Stomach (tissue), 9 donors: ENCODE data around the gene ATP10B. TPM values are rescaled to one million over a fixed set of nuclear protein-coding genes. Genes with fewer than 3 reads are reported as not detected.

Experiments used
- DNase-seq, 2 donors: peaks; one replicate each; pipeline versions ENCODE4 v3.0.0 to v3.0.0-alpha.2; 2013 to 2019
- H3K27ac ChIP-seq, 5 donors: fragments of 200-600 bp in 4 of 5; sonication (generic) in 4 of 5; one replicate each; pipeline ENCODE4 v1.5.1; 2013 to 2019; ENCODE audit warnings: mild to moderate bottlenecking in 1 of 5, moderate library complexity in 1 of 5
- H3K27me3 ChIP-seq, 3 donors: fragments of 200-600 bp; sonication (generic); one replicate each; pipeline ENCODE4 v1.5.1; 2017 to 2019; ENCODE audit warnings: mixed run types in 1 of 3
- H3K36me3 ChIP-seq, 4 donors: fragments of 200-600 bp; sonication (generic); 1 replicate in 3 of 4; 2 replicates in 1 of 4; pipeline ENCODE4 v1.5.1; 2016 to 2019
- H3K4me1 ChIP-seq, 4 donors: fragments of 200-600 bp; sonication (generic); one replicate each; pipeline ENCODE4 v1.5.1; 2016 to 2019
- H3K4me3 ChIP-seq, 4 donors: fragments of 200-600 bp; sonication (generic) in 3 of 4; one replicate each; pipeline ENCODE4 v1.5.1; 2016 to 2019; ENCODE audit warnings: mild to moderate bottlenecking in 1 of 4
- H3K9me3 ChIP-seq, 4 donors: fragments of 200-600 bp; sonication (generic); one replicate each; pipeline ENCODE4 v1.5.1; 2016 to 2019
- EP300 ChIP-seq: sonication (generic); formaldehyde crosslinking; IDR thresholded peaks from one replicate; pipeline ENCODE4 v1.6.1; 2017; ENCODE audit warnings: antibody characterized with exemption
- POLR2A ChIP-seq, 4 donors: fragments of 450-650 bp; IDR thresholded peaks; one replicate each; pipeline ENCODE4 v1.6.1; 2016; ENCODE audit warnings: antibody characterized with exemption in 4 of 4, control low read depth in 2 of 4, mild to moderate bottlenecking in 1 of 4, moderate library complexity in 1 of 4
- POLR2AphosphoS5 ChIP-seq, 3 donors: sonication (generic); formaldehyde crosslinking; IDR thresholded peaks; one replicate each; pipeline ENCODE4 v1.6.1; 2016; ENCODE audit warnings: antibody characterized with exemption in 3 of 3
- WGBS, 5 donors: extraction: QIAGEN DNeasy Blood & Tissue Kit in 3 of 5; methylation state at CpG; one replicate each; pipeline versions ENCODE4 v1.1.5 to v1.1.7; 2013 to 2018; 5-methylcytosine and 5-hydroxymethylcytosine counted together
- intact Hi-C: fragments of 100-400 bp; cut with DNase I; formaldehyde crosslinking; loops from one replicate; pipeline ENCODE4 v1.15.1; 2023; ENCODE audit warnings: low total_unique reads
- polyA plus RNA-seq, 3 donors: library from polyadenylated mRNA; stranded (reverse); fragments of 200-250 nt; gene quantifications; one replicate each; pipeline ENCODE4 v1.2.3, GENCODE V29; 2013
- total RNA-seq, 5 donors: library from RNA; depleted of rRNA; stranded (reverse); fragments of >200 nt; gene quantifications; one replicate each; pipeline versions ENCODE4 v1.1.0 to v1.2.3, GENCODE V29; 2014 to 2016
- TF ChIP-seq, protein P1 (sequence below), 7 experiments: fragments of 450-650 bp in 4 of 7; fragments of 200-600 bp in 3 of 7; sonication (generic) in 3 of 7; IDR thresholded peaks; one replicate each; pipeline ENCODE4 v1.5.1; 2016 to 2019; ENCODE audit warnings: antibody characterized with exemption in 7 of 7, control low read depth in 2 of 7, mild to moderate bottlenecking in 1 of 7
- donor health status: healthy with polysubstance abuse.
- donor health status: Bipolar disorder and iron deficiency.
- donor health status: healthy.

The ATP10B gene
- total and polyA plus RNA-seq, 8 donors = 0.25 to 115 (median 4.4) TPM

DNA sequence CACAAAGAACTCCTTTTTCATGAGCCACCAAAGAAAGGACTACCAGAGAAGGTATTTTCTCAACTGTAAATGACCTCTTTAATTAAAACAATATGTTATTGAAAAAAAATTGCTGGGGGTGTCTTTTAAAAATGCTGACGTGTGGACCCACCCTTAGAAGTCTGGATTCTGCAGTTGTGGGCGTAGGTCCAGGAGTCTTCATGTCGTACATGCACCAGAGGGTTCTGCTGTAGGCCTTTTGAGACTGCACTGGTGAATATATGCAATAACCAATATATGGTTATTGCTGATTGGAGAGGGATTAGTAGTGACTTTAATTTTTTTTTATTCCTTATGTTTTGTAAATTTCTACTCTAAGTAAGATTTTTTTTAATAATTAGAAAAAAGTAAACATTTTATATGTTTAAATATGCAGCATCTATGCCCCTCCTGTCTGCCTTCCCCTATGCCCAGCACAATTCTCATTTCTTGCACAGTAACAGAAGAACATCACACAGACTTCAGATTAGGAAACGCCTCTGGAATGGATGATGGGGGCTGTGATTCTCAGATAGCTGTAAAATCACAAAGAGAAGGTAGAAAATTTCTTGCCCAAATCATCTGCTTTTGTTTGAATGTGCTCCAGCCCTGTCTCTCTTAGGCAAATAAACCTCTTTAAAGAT lies 328.4 kb downstream of the ATP10B start:
- Histone ChIP-seq H3K36me3 (no peaks in the 10 kb centered on the region), H3K4me1 (no peaks in the 10 kb centered on the region), H3K27me3 (peaks cover 0 to 4% (median 0%) of the 10 kb centered on the region in 3 donors), H3K4me3 (no peak overlapping the region), H3K9me3 (no peaks in the 10 kb centered on the region), H3K27ac (no peak overlapping the region)
- DNase-seq = no peak
- intact Hi-C loops = no loop called here
- 71 to 80% (median 77%) methylated on average over 4 of the region's 4 CpGs for WGBS, 5 donors
- TF ChIP-seq POLR2AphosphoS5 (IDR thresholded peaks at IDR 0.05) = no peak
- TF ChIP-seq, protein P1, sequence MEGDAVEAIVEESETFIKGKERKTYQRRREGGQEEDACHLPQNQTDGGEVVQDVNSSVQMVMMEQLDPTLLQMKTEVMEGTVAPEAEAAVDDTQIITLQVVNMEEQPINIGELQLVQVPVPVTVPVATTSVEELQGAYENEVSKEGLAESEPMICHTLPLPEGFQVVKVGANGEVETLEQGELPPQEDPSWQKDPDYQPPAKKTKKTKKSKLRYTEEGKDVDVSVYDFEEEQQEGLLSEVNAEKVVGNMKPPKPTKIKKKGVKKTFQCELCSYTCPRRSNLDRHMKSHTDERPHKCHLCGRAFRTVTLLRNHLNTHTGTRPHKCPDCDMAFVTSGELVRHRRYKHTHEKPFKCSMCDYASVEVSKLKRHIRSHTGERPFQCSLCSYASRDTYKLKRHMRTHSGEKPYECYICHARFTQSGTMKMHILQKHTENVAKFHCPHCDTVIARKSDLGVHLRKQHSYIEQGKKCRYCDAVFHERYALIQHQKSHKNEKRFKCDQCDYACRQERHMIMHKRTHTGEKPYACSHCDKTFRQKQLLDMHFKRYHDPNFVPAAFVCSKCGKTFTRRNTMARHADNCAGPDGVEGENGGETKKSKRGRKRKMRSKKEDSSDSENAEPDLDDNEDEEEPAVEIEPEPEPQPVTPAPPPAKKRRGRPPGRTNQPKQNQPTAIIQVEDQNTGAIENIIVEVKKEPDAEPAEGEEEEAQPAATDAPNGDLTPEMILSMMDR (IDR thresholded peaks at IDR 0.05) = no peak
- no peak for TF ChIP-seq EP300
- TF ChIP-seq POLR2A (IDR thresholded peaks at IDR 0.05) = no peak

DNA sequence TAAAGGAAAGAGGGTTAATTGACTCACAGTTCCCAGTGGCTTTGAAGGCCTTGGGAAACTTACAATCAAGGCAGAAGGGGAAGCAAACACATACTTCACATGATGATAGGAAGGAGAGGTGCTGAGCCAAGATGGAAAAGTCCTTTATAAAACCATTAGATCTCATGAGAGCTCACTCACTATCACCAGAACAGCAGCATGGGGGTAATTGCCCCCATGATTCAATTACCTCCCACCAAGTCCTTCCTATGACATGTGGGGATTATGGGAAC lies 330.7 kb downstream of the ATP10B start:
- Histone ChIP-seq H3K27ac (no peak overlapping the region), H3K4me1 (no peaks in the 10 kb centered on the region), H3K27me3 (no peaks in the 10 kb centered on the region), H3K36me3 (no peaks in the 10 kb centered on the region), H3K4me3 (no peak overlapping the region), H3K9me3 (no peaks in the 10 kb centered on the region)
- intact Hi-C loops = no loop called here
- no peak for DNase-seq
- TF ChIP-seq EP300 = no peak

DNA sequence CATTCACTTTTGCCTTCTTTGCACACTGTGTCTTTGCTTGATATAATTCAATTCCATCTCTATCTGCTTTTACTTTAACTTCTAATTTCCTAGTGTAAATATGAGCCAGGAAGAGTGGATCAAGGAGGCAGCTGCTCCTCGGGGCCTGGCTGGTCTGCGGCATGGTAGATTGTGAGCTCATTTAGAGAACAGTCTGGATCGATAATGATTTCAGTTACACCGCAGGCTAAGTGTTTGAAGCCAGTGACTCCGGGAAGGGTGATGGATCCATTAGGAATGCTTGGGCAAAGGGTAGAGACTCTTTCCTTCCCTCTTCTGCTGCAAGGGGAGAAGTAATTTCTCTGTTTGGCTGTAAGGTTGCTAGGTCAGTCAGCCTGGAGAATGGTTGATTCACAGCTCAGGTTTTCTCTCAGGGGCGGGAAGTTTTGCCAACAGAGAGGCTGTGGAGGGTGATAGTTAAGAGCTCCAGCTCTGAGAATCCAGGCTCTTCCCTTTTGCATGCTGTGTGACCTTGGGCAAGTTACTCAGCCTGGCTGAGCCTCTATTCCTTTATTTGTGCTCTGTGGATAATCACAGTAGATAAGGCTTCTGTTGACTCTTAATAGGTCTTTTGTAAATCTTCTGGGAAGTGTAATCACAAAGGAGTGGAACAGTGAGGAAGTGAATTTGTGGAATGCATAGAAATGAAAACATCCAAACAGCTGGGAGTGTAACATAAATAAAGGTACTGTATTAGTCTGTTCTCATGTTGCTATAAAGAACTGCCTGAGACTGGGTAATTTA lies 331.2 kb downstream of the ATP10B start:
- no peak for DNase-seq
- no peaks in the 10 kb centered on the region for H3K36me3 ChIP-seq
- no peak overlapping the region for H3K4me3 ChIP-seq
- H3K4me1 ChIP-seq = no peaks in the 10 kb centered on the region
- TF ChIP-seq POLR2AphosphoS5 (IDR thresholded peaks at IDR 0.05) (no peak), EP300 (no peak), POLR2A (IDR thresholded peaks at IDR 0.05) (no peak)
- TF ChIP-seq, protein P1 (IDR thresholded peaks at IDR 0.05) = no peak
- no peaks in the 10 kb centered on the region for H3K9me3 ChIP-seq
- H3K27ac ChIP-seq = no peak overlapping the region
- WGBS, 5 donors = 75 to 81% (median 76%) methylated on average over 6 of the region's 6 CpGs
- H3K27me3 ChIP-seq = no peaks in the 10 kb centered on the region
- intact Hi-C loops = no loop called here

DNA sequence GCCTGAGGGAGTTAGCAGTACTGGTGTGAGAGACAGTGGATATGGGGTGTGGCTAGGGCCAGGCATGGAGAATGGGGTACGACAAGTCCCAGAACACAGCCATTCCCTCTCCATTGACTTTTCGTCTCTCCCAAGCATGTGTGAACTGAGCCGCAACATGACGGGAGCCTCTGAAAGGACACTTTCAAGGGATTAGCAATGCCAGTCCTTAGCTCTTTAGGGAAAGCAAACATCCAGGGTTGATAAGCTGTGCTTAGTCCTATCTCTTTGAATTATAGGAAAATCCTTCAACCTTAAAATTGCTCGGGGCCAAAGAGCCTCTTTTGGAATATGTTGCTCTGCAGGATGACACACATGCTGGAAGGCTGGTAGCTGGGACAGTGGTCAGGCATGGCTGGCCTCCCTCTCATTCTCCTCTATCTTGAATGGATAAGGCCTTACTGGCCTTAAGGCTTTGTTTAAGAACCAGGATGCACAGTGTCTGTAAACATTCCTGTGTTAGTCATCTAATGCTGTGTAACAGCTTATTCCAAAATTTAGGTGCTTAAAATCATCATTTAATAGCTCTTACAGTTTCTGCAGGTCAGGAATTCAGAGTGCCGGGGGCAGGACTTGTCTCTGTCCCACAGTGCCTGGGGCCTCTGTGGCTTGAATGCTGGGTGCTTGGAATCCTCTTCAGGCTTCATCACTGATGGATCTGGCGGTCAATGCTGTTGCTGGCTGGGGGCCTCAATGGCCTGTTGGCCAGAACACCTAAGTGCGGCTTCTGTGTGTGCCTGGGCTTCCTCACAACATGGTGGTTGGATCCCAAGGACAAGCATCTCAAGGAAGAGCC lies 335.1 kb downstream of the ATP10B start:
- TF ChIP-seq, protein P1 (IDR thresholded peaks at IDR 0.05) = no peak
- no peak for TF ChIP-seq EP300
- no peak for TF ChIP-seq POLR2AphosphoS5 (IDR thresholded peaks at IDR 0.05)
- TF ChIP-seq POLR2A (IDR thresholded peaks at IDR 0.05) = no peak
- intact Hi-C loops = no loop called here
- no peaks in the 10 kb centered on the region for H3K27me3 ChIP-seq
- no peaks in the 10 kb centered on the region for H3K36me3 ChIP-seq
- H3K4me1 ChIP-seq = no peaks in the 10 kb centered on the region
- no peak overlapping the region for H3K27ac ChIP-seq
- DNase-seq = no peak
- no peaks in the 10 kb centered on the region for H3K9me3 ChIP-seq
- WGBS, 5 donors = 85 to 92% (median 91%) methylated on average over 8 of the region's 8 CpGs
- no peak overlapping the region for H3K4me3 ChIP-seq
